CD4-positive, alpha-beta T cell treated with Interleukin-1 beta for 1 hour (primary cell): Measurements from ENCODE around the gene THSD1.
"Not testable (repeated sequence)": the region's sequence is repeated elsewhere in the genome, so short reads cannot be mapped to it uniquely, and the experiment has no call there.

Source experiments
- DNase-seq, 2 donors: peaks; one replicate each; pipeline ENCODE4 v3.0.0-alpha.2; 2020 to 2022

The THSD1 gene

GRCh38 chr13:52405767-52406494 lies at the start of gene THSD1:
TSS of gene THSD1 (minus strand) at chr13:52406172. CDS start at chr13:52402600, 3,572 bp downstream.
- DNase-seq = peak in 1 of 2 donors; percentile 6

- DNase-seq = peak; percentile 73 to 75
These were observed 49.7 kb upstream of the THSD1 start for GRCh38 chr13:52455677-52456041.

GRCh38 chr13:52454820-52455676 lies 49.1 kb upstream of the THSD1 start, which contains the start of gene CKAP2:
TSS of gene CKAP2 (plus strand) at chr13:52455478. CDS start at chr13:52455557, 79 bp downstream.
- peak; percentile 94 for DNase-seq

- DNase-seq = peak; percentile 39 to 40
These were observed 48.5 kb upstream of the THSD1 start for GRCh38 chr13:52454459-52454819.

- no peak for DNase-seq
These were observed 46.5 kb upstream of the THSD1 start for GRCh38 chr13:52452470-52452869.

GRCh38 chr13:52451135-52451804 lies 45.3 kb upstream of the THSD1 start:
- DNase-seq = no peak

GRCh38 chr13:52450793-52451116 lies 44.8 kb upstream of the THSD1 start:
- DNase-seq = no peak

- DNase-seq = peak; percentile 95
These were observed 44.2 kb upstream of the THSD1 start, which contains the start of gene VPS36 for GRCh38 chr13:52450012-52450792. TSS of gene VPS36 (minus strand) at chr13:52450634. CDS start at chr13:52450594, 40 bp downstream.

- DNase-seq = no peak
These were observed 43.5 kb upstream of the THSD1 start for GRCh38 chr13:52449331-52450011.

GRCh38 chr13:52447815-52448552 lies 42.0 kb upstream of the THSD1 start:
- DNase-seq = no peak

GRCh38 chr13:52447354-52447753 lies 41.4 kb upstream of the THSD1 start:
- no peak for DNase-seq

GRCh38 chr13:52446265-52446664 lies 40.3 kb upstream of the THSD1 start:
- no peak for DNase-seq

- no peak for DNase-seq
These were observed 26.5 kb upstream of the THSD1 start for GRCh38 chr13:52432456-52432855.

- DNase-seq = no peak
These were observed 22.3 kb upstream of the THSD1 start for GRCh38 chr13:52428295-52428694.

GRCh38 chr13:52421216-52421615 lies 15.2 kb upstream of the THSD1 start:
- no peak for DNase-seq

- DNase-seq = no peak
These were observed 13.1 kb upstream of the THSD1 start for GRCh38 chr13:52419080-52419479.

GRCh38 chr13:52414963-52415362 lies 9.0 kb upstream of the THSD1 start:
- no peak for DNase-seq

- no peak for DNase-seq
These were observed 8.1 kb upstream of the THSD1 start for GRCh38 chr13:52414051-52414450.

- no peak for DNase-seq
These were observed 6.2 kb upstream of the THSD1 start for GRCh38 chr13:52412128-52412527.

GRCh38 chr13:52411629-52412028 lies 5.7 kb upstream of the THSD1 start:
- no peak for DNase-seq

- DNase-seq = not testable (repeated sequence)
These were observed 2.2 kb upstream of the THSD1 start for GRCh38 chr13:52408071-52408658.
